Measurements from ENCODE around the gene NQO2.

NQO2 gene

DNA sequence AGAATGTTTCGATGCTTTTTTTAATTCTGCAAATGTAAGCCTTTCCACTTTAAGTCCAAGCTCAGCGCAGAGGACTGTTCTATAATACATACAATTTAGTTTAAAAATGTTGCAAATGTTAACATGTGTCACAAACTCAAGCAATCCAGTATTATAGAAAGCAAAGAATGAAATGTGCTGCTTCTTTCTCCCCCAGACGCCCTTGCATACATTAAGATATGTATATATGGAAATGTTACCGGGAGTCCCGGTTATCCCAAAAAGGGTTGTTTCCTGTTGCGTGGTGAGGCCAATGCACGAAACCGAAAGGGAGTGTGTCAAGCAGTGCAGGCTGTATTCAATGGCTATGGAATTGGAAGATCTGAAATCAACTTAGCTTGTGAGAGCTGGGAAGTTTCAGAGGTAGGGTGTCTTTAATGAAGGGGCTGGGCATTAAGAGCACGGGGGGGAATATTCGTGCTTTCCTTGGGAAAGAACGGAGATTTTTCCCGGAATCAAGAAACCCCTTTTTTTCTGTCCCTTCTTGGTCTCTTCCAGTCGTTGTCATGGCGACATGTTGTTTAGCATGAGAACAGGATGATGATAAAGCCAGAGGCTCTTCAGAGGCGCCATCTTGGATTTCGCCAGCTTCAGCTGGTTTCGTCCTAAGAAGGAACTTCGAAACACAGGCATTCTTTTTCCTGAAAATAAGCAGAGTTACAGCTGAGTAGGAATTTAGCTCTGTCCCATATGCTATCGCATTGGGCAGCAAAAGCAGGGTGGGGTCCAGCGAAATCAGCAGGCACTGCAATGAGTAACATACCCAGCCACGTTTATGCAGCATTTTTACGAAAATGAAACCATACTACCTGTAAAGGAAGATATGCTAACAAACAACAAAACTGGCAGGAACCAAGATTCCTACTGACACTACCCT, 10.1 kb upstream of the NQO2 start:
- TF ChIP-seq, protein P1, sequence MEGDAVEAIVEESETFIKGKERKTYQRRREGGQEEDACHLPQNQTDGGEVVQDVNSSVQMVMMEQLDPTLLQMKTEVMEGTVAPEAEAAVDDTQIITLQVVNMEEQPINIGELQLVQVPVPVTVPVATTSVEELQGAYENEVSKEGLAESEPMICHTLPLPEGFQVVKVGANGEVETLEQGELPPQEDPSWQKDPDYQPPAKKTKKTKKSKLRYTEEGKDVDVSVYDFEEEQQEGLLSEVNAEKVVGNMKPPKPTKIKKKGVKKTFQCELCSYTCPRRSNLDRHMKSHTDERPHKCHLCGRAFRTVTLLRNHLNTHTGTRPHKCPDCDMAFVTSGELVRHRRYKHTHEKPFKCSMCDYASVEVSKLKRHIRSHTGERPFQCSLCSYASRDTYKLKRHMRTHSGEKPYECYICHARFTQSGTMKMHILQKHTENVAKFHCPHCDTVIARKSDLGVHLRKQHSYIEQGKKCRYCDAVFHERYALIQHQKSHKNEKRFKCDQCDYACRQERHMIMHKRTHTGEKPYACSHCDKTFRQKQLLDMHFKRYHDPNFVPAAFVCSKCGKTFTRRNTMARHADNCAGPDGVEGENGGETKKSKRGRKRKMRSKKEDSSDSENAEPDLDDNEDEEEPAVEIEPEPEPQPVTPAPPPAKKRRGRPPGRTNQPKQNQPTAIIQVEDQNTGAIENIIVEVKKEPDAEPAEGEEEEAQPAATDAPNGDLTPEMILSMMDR (IDR thresholded peaks at IDR 0.05) = no peak; the same call in 1 of the 2 replicates

DNA sequence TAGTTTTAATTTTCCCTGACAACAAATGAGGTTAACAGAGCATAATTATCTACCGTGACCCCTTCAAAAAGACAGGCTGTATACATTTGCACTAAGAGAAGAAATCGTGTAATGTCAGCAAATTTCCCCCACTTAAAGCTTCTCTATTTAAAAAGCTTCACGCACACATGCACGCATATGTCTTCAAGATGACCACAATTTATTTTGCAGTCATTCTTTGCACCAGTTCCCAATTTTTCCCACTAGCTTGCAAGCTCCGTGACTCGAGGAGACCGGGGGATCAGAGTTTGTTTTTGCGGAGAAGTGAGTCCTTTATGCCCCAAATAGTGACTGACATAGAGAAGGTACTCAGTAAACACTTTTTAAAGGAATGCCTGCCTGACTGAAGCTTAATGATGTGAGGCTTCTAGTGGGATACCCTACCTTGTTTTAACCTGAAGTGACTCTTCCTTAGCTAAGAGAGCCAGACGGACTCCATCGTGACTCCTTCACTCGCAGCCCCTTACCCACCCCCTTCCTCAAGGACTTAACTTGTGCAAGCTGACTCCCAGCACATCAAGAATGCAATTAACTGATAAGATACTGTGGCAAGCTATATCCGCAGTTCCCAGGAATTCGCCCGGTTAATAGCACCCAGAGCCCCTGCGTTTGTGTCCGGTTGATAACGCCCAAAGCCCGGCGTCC, 9.3 kb upstream of the NQO2 start:
- TF ChIP-seq, protein P1 (IDR thresholded peaks at IDR 0.05) = no peak

DNA sequence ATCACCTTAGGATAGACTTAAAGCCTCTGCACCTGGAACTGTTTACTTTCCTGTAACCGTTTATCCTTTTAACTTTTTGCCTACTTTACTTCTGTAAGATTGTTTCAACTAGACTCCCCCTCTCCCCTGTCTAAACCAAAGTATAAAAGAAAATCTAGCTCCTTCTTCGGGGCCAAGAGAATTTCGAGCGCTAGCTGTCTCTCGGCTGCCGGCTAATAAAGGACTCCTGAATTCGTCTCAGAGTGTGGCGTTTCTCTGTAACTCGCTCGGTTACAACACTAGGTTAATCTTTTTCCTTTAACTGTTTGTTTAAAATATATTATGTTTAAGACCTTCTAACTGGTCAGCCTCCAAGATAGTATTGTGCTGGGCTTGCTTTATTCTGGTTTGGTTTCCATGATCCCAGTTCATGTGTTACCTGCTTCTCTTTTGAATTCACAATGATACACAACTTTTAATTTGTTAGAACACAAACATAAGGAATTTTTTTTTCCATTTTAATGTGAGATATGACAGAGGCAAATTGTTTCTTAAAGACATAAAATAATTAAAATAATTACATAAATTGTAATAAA, 8.7 kb upstream of the NQO2 start:
- TF ChIP-seq, protein P1 (IDR thresholded peaks at IDR 0.05) = no peak

DNA sequence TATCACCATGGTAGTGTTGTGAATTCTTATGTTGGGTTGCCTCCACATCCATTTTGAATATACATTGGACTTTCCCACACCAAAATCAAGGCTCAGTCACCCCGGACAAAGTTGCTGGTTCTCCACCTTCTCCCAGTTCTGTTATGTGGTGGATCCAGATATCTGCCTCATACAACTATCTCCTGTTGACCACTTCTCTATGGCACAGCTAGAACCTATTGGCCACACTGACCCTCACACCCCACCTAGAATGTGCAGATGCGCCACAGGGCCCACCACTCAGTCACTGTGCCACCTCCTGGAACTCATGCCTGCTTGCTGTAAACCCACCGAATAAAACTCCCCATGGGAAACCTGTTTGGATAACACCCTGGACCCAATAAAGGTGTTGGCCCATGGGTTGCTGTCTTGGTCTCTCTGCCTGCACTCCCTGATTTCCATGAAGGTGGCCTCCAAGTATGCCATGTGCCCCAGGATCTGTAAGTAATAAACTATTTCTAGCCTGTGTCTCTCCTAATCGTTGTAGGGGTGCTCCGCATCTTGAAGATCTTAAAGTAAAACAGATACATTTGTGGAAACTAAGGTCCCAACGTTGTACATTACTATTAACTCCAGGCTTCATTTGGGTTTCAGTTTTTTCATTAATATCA, 7.2 kb upstream of the NQO2 start:
- TF ChIP-seq, protein P1 (IDR thresholded peaks at IDR 0.05) = no peak

DNA sequence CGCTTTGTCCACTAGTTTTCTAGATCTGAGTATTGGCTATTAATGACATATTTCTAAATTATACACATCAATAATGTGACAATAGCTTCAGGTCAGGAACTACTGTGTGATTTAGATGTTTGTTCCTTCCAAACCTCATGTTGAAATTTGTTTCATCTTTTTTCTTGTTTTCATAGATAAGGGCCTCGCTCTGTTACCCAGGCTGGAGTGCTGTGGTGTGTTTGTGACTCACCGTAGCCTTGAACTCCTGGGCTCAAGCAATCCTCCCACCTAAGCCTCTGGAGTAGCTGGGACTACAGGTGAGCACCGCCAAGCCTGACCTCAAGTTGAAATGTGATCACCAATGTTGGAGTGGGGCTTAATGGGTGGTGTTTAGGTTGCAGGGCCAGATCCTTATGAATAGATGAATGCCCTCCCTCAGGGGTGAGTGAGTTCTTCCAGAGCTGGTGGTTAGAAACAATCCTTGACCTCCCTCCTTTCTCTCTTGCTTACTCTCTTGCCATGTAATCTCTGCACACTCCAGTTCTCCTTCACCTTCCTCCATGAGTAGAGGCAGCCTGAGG, 5.9 kb upstream of the NQO2 start:
- TF ChIP-seq, protein P1 (IDR thresholded peaks at IDR 0.05) = no peak

DNA sequence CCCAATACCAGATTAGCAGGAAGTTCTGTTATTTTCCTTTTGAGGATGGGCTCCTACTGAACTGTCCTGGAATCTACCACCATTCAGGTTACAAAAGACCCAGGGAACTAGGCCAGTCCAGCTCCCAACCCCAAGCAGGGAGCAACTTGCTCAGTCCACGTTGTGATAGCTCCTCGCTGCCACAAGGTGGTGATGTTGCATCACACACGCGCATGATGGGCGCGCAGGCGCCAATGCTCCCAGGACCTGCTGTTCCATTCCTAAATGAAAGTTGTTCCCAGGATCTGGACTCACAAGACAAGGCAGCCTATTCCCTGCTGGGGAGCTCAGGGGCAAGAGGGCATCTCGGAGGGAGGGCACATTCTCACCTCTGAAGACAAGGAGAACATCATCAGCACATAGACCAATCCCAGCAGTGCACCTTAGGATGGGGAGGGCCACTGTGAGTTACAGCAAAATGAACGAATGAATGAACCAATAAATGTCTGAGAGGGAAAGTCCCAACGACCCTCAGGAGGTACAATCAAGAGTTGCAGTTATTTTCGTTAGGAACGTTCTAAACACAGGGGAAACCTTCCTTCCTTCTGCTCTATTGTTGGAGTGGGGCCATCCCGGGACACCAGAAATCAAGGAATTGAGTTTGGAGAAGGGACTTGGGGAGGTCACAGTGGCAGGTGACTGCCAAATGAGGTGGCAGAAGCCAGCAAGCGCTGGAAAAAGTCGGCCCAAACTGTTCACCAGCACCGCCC, 1.3 kb upstream of the NQO2 start:
- TF ChIP-seq, protein P1 (IDR thresholded peaks at IDR 0.05) = peak; percentile 57
